HG03457 (cell line): ENCODE measurements around the gene KSR2.

Experiments used
- ATAC-seq: cut with Tn5 transposase; IDR thresholded peaks from one replicate; pipeline ENCODE4 v1.9.1; 2021; ENCODE audit warnings: moderate number of reproducible peaks; ENCODE audit not compliant: unreplicated experiment

KSR2 gene

GRCh38 chr12:117507548-117507947 lies 461.2 kb downstream of the KSR2 start:
- no peak for ATAC-seq

- ATAC-seq = no peak
Measured at GRCh38 chr12:117506333-117506732, 462.5 kb downstream of the KSR2 start.

GRCh38 chr12:117502633-117503032 lies 466.2 kb downstream of the KSR2 start:
- ATAC-seq = no peak

GRCh38 chr12:117502233-117502632 lies 466.6 kb downstream of the KSR2 start:
- ATAC-seq = no peak

GRCh38 chr12:117501076-117501869 lies 467.5 kb downstream of the KSR2 start:
- ATAC-seq = no peak

GRCh38 chr12:117499759-117500485 lies 468.9 kb downstream of the KSR2 start:
- no peak for ATAC-seq

GRCh38 chr12:117498880-117499279 lies 469.9 kb downstream of the KSR2 start:
- no peak for ATAC-seq

GRCh38 chr12:117498256-117498655 lies 470.5 kb downstream of the KSR2 start:
- ATAC-seq = no peak

GRCh38 chr12:117497407-117497806 lies 471.4 kb downstream of the KSR2 start:
- ATAC-seq = no peak

- ATAC-seq = no peak
Measured at GRCh38 chr12:117494833-117495655, 473.7 kb downstream of the KSR2 start.

GRCh38 chr12:117491711-117492110 lies 477.1 kb downstream of the KSR2 start:
- no peak for ATAC-seq

- no peak for ATAC-seq
Measured at GRCh38 chr12:117490130-117490529, 478.7 kb downstream of the KSR2 start.

- ATAC-seq = no peak
Measured at GRCh38 chr12:117489671-117490070, 479.1 kb downstream of the KSR2 start.

GRCh38 chr12:117486840-117487659 lies 481.7 kb downstream of the KSR2 start:
- no peak for ATAC-seq

- ATAC-seq = no peak
Measured at GRCh38 chr12:117485984-117486839, 482.6 kb downstream of the KSR2 start.

- no peak for ATAC-seq
Measured at GRCh38 chr12:117484901-117485300, 483.9 kb downstream of the KSR2 start.

- ATAC-seq = no peak
Measured at GRCh38 chr12:117483501-117483900, 485.3 kb downstream of the KSR2 start.

- ATAC-seq = no peak
Measured at GRCh38 chr12:117481470-117481869, 487.3 kb downstream of the KSR2 start.

- no peak for ATAC-seq
Measured at GRCh38 chr12:117476341-117476740, 492.4 kb downstream of the KSR2 start.

- no peak for ATAC-seq
Measured at GRCh38 chr12:117473856-117474255, 494.9 kb downstream of the KSR2 start.
